ENCODE data around the gene SALL4.
"Not testable (repeated sequence)": the region's sequence is repeated elsewhere in the genome, so short reads cannot be mapped to it uniquely, and the experiment has no call there.

The SALL4 gene

GRCh38 chr20:51832276-51832675, 30.0 kb upstream of the SALL4 start:
- no peak overlapping the region for H3K27ac Mint-ChIP-seq
- H3K4me1 Mint-ChIP-seq, result peaks cover 69% of the 10 kb centered on the region
- peaks cover 3% of the 10 kb centered on the region for H3K27me3 Mint-ChIP-seq (ENCODE audit: low read depth, poor library complexity)
- H3K36me3 Mint-ChIP-seq (ENCODE audit: low read depth), result no peaks in the 10 kb centered on the region
- no peaks in the 10 kb centered on the region for H3K9me3 Mint-ChIP-seq
- no peak overlapping the region for H3K4me3 Mint-ChIP-seq
- TF ChIP-seq, protein P1, sequence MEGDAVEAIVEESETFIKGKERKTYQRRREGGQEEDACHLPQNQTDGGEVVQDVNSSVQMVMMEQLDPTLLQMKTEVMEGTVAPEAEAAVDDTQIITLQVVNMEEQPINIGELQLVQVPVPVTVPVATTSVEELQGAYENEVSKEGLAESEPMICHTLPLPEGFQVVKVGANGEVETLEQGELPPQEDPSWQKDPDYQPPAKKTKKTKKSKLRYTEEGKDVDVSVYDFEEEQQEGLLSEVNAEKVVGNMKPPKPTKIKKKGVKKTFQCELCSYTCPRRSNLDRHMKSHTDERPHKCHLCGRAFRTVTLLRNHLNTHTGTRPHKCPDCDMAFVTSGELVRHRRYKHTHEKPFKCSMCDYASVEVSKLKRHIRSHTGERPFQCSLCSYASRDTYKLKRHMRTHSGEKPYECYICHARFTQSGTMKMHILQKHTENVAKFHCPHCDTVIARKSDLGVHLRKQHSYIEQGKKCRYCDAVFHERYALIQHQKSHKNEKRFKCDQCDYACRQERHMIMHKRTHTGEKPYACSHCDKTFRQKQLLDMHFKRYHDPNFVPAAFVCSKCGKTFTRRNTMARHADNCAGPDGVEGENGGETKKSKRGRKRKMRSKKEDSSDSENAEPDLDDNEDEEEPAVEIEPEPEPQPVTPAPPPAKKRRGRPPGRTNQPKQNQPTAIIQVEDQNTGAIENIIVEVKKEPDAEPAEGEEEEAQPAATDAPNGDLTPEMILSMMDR (IDR thresholded peaks at IDR 0.05), result no peak
- DNase-seq, result no peak

DNA sequence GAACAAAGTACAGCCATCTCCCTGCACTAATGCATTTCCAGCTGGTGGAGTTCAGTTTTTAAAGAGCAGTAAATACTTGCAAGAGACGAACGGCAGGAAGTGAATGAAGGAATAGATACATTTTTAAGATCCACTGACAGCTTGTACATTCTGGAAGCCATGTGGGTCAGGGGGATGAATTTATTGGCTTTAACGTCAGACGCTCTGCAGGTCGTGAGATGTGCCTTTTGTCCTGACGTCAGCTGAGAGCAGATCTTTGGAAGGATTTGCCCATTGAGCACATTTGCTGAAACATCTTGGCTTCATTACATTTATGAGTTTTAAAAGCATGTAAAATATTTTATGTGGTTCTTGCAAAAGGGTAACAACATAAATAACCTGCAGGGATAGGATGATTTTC, 29.5 kb upstream of the SALL4 start:
- Mint-ChIP-seq H3K4me3 (no peak overlapping the region), H3K4me1 (peaks cover 71% of the 10 kb centered on the region), H3K27me3 (ENCODE audit: low read depth, poor library complexity) (peaks cover 3% of the 10 kb centered on the region), H3K9me3 (no peaks in the 10 kb centered on the region), H3K27ac (peak overlapping the region; percentile 77), H3K36me3 (ENCODE audit: low read depth) (no peaks in the 10 kb centered on the region)
- TF ChIP-seq, protein P1 (IDR thresholded peaks at IDR 0.05), result no peak
- DNase-seq, result no peak

DNA sequence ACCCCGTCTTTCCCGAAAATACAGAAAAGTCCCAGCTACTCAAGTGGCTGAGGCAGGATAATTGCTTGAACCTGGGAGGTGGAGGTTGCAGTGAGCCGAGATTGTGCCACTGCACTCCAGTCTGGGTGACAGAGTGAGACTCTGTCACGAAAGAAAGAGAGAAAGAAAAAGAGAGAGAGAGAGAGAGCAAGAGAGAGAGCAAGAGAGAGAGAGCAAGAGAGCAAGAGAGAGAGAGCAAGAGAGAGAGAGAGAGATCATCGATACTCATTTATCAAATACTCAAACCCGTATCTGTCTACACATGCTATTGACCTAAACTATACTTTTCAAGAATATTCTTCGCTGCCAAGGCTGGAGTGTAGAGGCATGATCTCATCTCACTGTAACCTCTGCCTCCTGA, 28.2 kb upstream of the SALL4 start:
- Mint-ChIP-seq H3K9me3 (no peaks in the 10 kb centered on the region), H3K4me1 (peaks cover 62% of the 10 kb centered on the region), H3K36me3 (ENCODE audit: low read depth) (no peaks in the 10 kb centered on the region), H3K4me3 (no peak overlapping the region), H3K27ac (peak overlapping the region; percentile 55), H3K27me3 (ENCODE audit: low read depth, poor library complexity) (no peaks in the 10 kb centered on the region)
- DNase-seq, result no peak
- TF ChIP-seq, protein P1 (IDR thresholded peaks at IDR 0.05), result no peak

DNA sequence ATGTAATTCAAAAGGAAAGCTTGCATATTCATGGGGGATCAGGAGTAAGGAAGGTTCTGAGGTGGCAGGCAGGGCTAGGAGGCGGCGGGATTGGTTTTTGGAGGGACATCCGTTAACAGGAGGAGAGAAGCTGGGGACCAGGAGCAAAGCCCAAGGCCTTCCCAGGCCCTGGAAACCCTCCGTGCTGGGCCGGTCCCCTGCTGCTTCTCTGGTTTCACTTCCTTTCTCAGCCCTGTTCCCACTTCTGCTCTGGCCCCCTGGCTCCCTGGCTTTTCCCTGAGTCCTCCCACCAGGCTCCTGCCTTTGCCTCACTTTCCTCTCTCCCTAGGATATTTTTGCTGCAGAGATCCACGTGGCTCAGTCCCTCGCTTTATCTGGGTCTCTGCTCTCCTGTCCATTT, 26.4 kb upstream of the SALL4 start:
- TF ChIP-seq, protein P1 (IDR thresholded peaks at IDR 0.05), result no peak
- Mint-ChIP-seq H3K27ac (peak overlapping the region; percentile 98), H3K9me3 (no peaks in the 10 kb centered on the region), H3K27me3 (ENCODE audit: low read depth, poor library complexity) (no peaks in the 10 kb centered on the region), H3K36me3 (ENCODE audit: low read depth) (no peaks in the 10 kb centered on the region), H3K4me1 (peaks cover 61% of the 10 kb centered on the region), H3K4me3 (no peak overlapping the region)
- DNase-seq, result peak; percentile 28

DNA sequence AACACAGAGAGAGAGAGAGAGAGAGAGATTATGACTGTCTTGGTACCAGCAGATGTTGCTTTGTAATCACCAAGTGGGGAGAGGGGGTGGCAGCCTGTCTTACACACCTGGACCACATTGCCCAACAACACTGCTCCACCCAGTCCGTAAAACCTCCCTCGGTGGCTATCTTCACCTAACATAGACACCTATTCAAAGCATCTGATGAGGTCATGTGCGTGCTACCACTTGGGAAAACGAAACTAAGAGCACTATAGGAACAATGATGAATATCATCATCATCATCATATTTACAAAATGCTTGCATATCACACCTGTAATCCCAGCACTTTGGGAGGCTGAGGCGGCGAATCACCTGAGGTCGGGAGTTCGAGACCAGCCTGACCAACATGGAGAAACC, 24.1 kb upstream of the SALL4 start:
- Mint-ChIP-seq H3K9me3 (no peaks in the 10 kb centered on the region), H3K36me3 (ENCODE audit: low read depth) (no peaks in the 10 kb centered on the region), H3K27me3 (ENCODE audit: low read depth, poor library complexity) (no peaks in the 10 kb centered on the region), H3K4me1 (peaks cover 45% of the 10 kb centered on the region), H3K4me3 (no peak overlapping the region), H3K27ac (no peak overlapping the region)
- TF ChIP-seq, protein P1 (IDR thresholded peaks at IDR 0.05), result no peak
- DNase-seq, result no peak

GRCh38 chr20:51818479-51819008, 16.2 kb upstream of the SALL4 start:
- H3K27me3 Mint-ChIP-seq (ENCODE audit: low read depth, poor library complexity), result peaks cover 3% of the 10 kb centered on the region
- H3K9me3 Mint-ChIP-seq, result no peaks in the 10 kb centered on the region
- TF ChIP-seq, protein P1 (IDR thresholded peaks at IDR 0.05), result no peak

GRCh38 chr20:51816856-51817255, 14.5 kb upstream of the SALL4 start:
- H3K4me1 Mint-ChIP-seq, result peaks cover 35% of the 10 kb centered on the region
- not testable (repeated sequence) for H3K27me3 Mint-ChIP-seq (ENCODE audit: low read depth, poor library complexity); H3K4me3 Mint-ChIP-seq; H3K9me3 Mint-ChIP-seq; DNase-seq; H3K27ac Mint-ChIP-seq; H3K36me3 Mint-ChIP-seq (ENCODE audit: low read depth)

More at GRCh38 chr20:51818479-51819008, 16.2 kb upstream of the SALL4 start:
- Mint-ChIP-seq H3K27ac (peak overlapping the region; percentile 97), H3K4me1 (peaks cover 24% of the 10 kb centered on the region), H3K4me3 (no peak overlapping the region), H3K36me3 (ENCODE audit: low read depth) (no peaks in the 10 kb centered on the region)
- no peak for DNase-seq

Data from nephron progenitor cell (in vitro differentiated cells).